IPS DF 4.7 (cell line): ENCODE measurements around the gene DICER1.

ENCODE experiments used
- DNase-seq: peaks from one replicate; pipeline ENCODE4 v3.0.0-alpha.2; 2013; ENCODE audit warnings: low spot score; ENCODE audit errors: extremely low read depth

DICER1 gene

GRCh38 chr14:95061317-95062093 is 95.8 kb downstream of the DICER1 start:
- no peak for DNase-seq

- DNase-seq, result no peak
Observed at GRCh38 chr14:95059126-95059525, 98.2 kb downstream of the DICER1 start.

GRCh38 chr14:95058491-95058890 is 98.8 kb downstream of the DICER1 start:
- DNase-seq, result no peak

GRCh38 chr14:95057851-95058250 is 99.5 kb downstream of the DICER1 start:
- DNase-seq, result no peak

- DNase-seq, result no peak
Observed at GRCh38 chr14:95057147-95057546, 100.2 kb downstream of the DICER1 start.

- no peak for DNase-seq
Observed at GRCh38 chr14:95056476-95056875, 100.9 kb downstream of the DICER1 start.

GRCh38 chr14:95055318-95055717 is 102.0 kb downstream of the DICER1 start:
- DNase-seq, result no peak

GRCh38 chr14:95054346-95055280 is 102.7 kb downstream of the DICER1 start:
- DNase-seq, result no peak

- DNase-seq, result no peak
Observed at GRCh38 chr14:95052016-95052585, 105.2 kb downstream of the DICER1 start.

GRCh38 chr14:95049952-95050351 is 107.4 kb downstream of the DICER1 start:
- DNase-seq, result no peak

- no peak for DNase-seq
Observed at GRCh38 chr14:95048771-95049312, 108.5 kb downstream of the DICER1 start.

GRCh38 chr14:95047754-95048153 is 109.6 kb downstream of the DICER1 start:
- DNase-seq, result no peak

GRCh38 chr14:95046711-95047681 is 110.3 kb downstream of the DICER1 start:
- no peak for DNase-seq

GRCh38 chr14:95045836-95046430 is 111.4 kb downstream of the DICER1 start:
- no peak for DNase-seq

- no peak for DNase-seq
Observed at GRCh38 chr14:95045106-95045701, 112.1 kb downstream of the DICER1 start.

- no peak for DNase-seq
Observed at GRCh38 chr14:95044463-95045105, 112.7 kb downstream of the DICER1 start.

- DNase-seq, result no peak
Observed at GRCh38 chr14:95043732-95044462, 113.4 kb downstream of the DICER1 start.

GRCh38 chr14:95043314-95043713 is 114.0 kb downstream of the DICER1 start:
- DNase-seq, result no peak
